AG04450 (cell line): ENCODE measurements around the gene KHNYN. TPM values are rescaled to one million over a fixed set of nuclear protein-coding genes. Genes with fewer than 3 reads are reported as not detected.

Experiments
- CTCF ChIA-PET: fragments of 300-600, 350-600 bp; formaldehyde crosslinking; extraction: SDS; loops from one replicate; lab custom pipeline; 2022; ENCODE audit warnings: antibody characterized with exemption, inconsistent platforms; lab: Charles Lee
- POLR2A ChIA-PET: fragments of 350-600 bp; formaldehyde crosslinking; extraction: SDS; loops from one replicate; lab custom pipeline; 2021; ENCODE audit warnings: antibody characterized with exemption, inconsistent platforms; lab: Yijun Ruan, JAX
- DNase-seq: peaks from one replicate; pipeline ENCODE4 v3.0.0-alpha.2; 2011; ENCODE audit warnings: low read depth, low spot score
- H3K27ac ChIP-seq: one replicate; pipeline ENCODE4 v1.5.1; 2012; ENCODE audit warnings: low read depth, low read length, control low read depth
- H3K27me3 ChIP-seq: one replicate; pipeline ENCODE4 v1.6.0; 2012; ENCODE audit warnings: low read length; ENCODE audit not compliant: control insufficient read depth, insufficient read depth
- H3K4me3 ChIP-seq: 2 replicates; pipeline ENCODE4 v1.5.1; 2011; ENCODE audit warnings: mild to moderate bottlenecking, low read depth, low read length, control low read depth
- H3K9me3 ChIP-seq: 2 replicates; pipeline ENCODE4 v1.5.1; 2012; ENCODE audit warnings: low read length; ENCODE audit not compliant: control insufficient read depth, insufficient read depth
- CTCF ChIP-seq: IDR thresholded peaks from 2 replicates; pipeline ENCODE4 v1.5.1; 2011; ENCODE audit warnings: low read depth, low read length, control low read depth, inconsistent platforms
- polyA plus RNA-seq: library from polyadenylated mRNA; depleted of rRNA; stranded (reverse); fragments of >200 nt; gene quantifications from 2 replicates; pipeline ENCODE4 v1.2.3, GENCODE V29; 2011

KHNYN gene
- polyA plus RNA-seq, 1 experiment = 16.8 TPM

- ChIA-PET POLR2A (interaction anchor here (0.7 to 3.1 kb wide), 16 partner anchors 10 to 160 kb away, joined by 3 to 42 read pairs (median 4); partner anchors contain the start of genes LTB4R2, RABGGTA and SDR39U1), CTCF (interaction anchor here (0.6 to 13.3 kb wide), 53 partner anchors 8 to 1112 kb away, joined by 3 to 712 read pairs (median 6); partner anchors contain the start of genes ADCY4, CHMP4A, CIDEB and DHRS1)
- Histone ChIP-seq H3K27me3 (no peaks in the 10 kb centered on the region), H3K4me3 (peak overlapping the region; percentile 82), H3K9me3 (peaks cover 3% of the 10 kb centered on the region; the same call in 1 of the 2 replicates), H3K27ac (peak overlapping the region; percentile 87)
- TF ChIP-seq CTCF = no peak
- DNase-seq = no peak
Observed at GRCh38 chr14:24430682-24431568, 1.2 kb downstream of the KHNYN start.

GRCh38 chr14:24431569-24432258 lies 2.0 kb downstream of the KHNYN start:
- Histone ChIP-seq H3K9me3 (peaks cover 3% of the 10 kb centered on the region; the same call in 1 of the 2 replicates), H3K27ac (no peak overlapping the region), H3K4me3 (peak overlapping the region; percentile 82), H3K27me3 (no peaks in the 10 kb centered on the region)
- ChIA-PET CTCF (interaction anchor here (0.6 to 13.3 kb wide), 56 partner anchors 9 to 1124 kb away, joined by 3 to 712 read pairs (median 5); partner anchors contain the start of genes ADCY4, CHMP4A, CIDEB and DHRS1), POLR2A (interaction anchor here (0.6 to 3.1 kb wide), 10 partner anchors 10 to 161 kb away, joined by 3 to 42 read pairs (median 5); partner anchors contain the start of genes LTB4R2, RABGGTA and SDR39U1)
- peak; percentile 85 for DNase-seq
- peak; percentile 97 for TF ChIP-seq CTCF

- Histone ChIP-seq H3K27ac (no peak overlapping the region), H3K27me3 (no peaks in the 10 kb centered on the region), H3K9me3 (peaks cover 3% of the 10 kb centered on the region; the same call in 1 of the 2 replicates), H3K4me3 (peak overlapping the region; percentile 82)
- DNase-seq = no peak
- ChIA-PET CTCF (interaction anchor here (0.6 to 13.3 kb wide), 47 partner anchors 9 to 1125 kb away, joined by 3 to 712 read pairs (median 8); partner anchors contain the start of genes ADCY4, CHMP4A, CIDEB and DHRS1), POLR2A (interaction anchor here (0.6 to 3.1 kb wide), 10 partner anchors 10 to 161 kb away, joined by 3 to 42 read pairs (median 5); partner anchors contain the start of genes LTB4R2, RABGGTA and SDR39U1)
- no peak for TF ChIP-seq CTCF
Observed at GRCh38 chr14:24432259-24433131, 2.7 kb downstream of the KHNYN start.

- no peak for DNase-seq
- no peak for TF ChIP-seq CTCF
- H3K4me3 ChIP-seq = no peak overlapping the region
- H3K27ac ChIP-seq = no peak overlapping the region
- POLR2A ChIA-PET = no interaction called here
- no peaks in the 10 kb centered on the region for H3K27me3 ChIP-seq
- CTCF ChIA-PET = interaction anchor here (1.3 to 13.3 kb wide), 4 partner anchors 68 to 126 kb away, joined by 3 to 712 read pairs (median 100); partner anchors contain the start of genes ADCY4, CIDEB, LTB4R2 and RIPK3
- peaks cover 3% of the 10 kb centered on the region; the same call in 1 of the 2 replicates for H3K9me3 ChIP-seq
Observed at GRCh38 chr14:24434036-24434435, 4.3 kb downstream of the KHNYN start.
